ENCODE results near the gene MRPS18B. TPM values are rescaled to one million over a fixed set of nuclear protein-coding genes. Genes with fewer than 3 reads are reported as not detected.
A peak's percentile ranks its signal among the peaks of the same experiment; 100 is the strongest.
"Not testable (repeated sequence)": the region's sequence is repeated elsewhere in the genome, so short reads cannot be mapped to it uniquely, and the experiment has no call there.

The MRPS18B gene
- total RNA-seq, 2 donors from 2014 or later = 27.8 to 29.6 TPM

- DNase-seq (ENCODE audit: low spot score) = no peak
- intact Hi-C loops (cut with DNase I) = loop anchor here in 1 of 2 donors (10.0 kb wide), 1 partner anchor 430 kb away; no protein-coding TSS in a partner anchor
Measured at GRCh38 chr6:30664994-30665767, 47.5 kb downstream of the MRPS18B start.

- intact Hi-C loops (cut with DNase I) = loop anchor here in 1 of 2 donors (10.0 kb wide), 1 partner anchor 429 kb away; no protein-coding TSS in a partner anchor
Measured at GRCh38 chr6:30666300-30666699, 48.7 kb downstream of the MRPS18B start.

GRCh38 chr6:30670760-30671527 is 53.3 kb downstream of the MRPS18B start:
- DNase-seq (ENCODE audit: low spot score) = no peak
- intact Hi-C loops (cut with DNase I) = no loop called here

More at GRCh38 chr6:30666300-30666699, 48.7 kb downstream of the MRPS18B start:
- not testable (repeated sequence) for DNase-seq (ENCODE audit: low spot score)

- peak; percentile 99 for DNase-seq (ENCODE audit: low spot score)
- intact Hi-C loops (cut with DNase I) = no loop called here
Measured at GRCh38 chr6:30672445-30673253, 55.0 kb downstream of the MRPS18B start, which contains the start of gene DHX16. Gene DHX16 (minus strand): TSS chr6:30673006. CDS start chr6:30672841, 165 bp downstream.

Small RNA genes lying within 50 kb of the gene (microRNA-seq; reads per million reads assigned to microRNA genes)
- gene MIR877 (ENCODE audit: borderline microRNAs expressed in 2 of 2) = 55.1 to 76.8 reads per million in 2 donors

Other genes with a start within 250 kb of the MRPS18B start
- gene HLA-E, start 128.3 kb upstream of the MRPS18B start, total RNA-seq = 100 to 1,000 TPM; 304 to 327 TPM
- gene GNL1, start 61.4 kb upstream of the MRPS18B start, total RNA-seq = 10 to 100 TPM; 52.2 to 59.6 TPM
- 1 to 10 TPM; 5.4 to 8.3 TPM for gene PRR3, start 60.5 kb upstream of the MRPS18B start, total RNA-seq
- 10 to 100 TPM; 39.4 to 42.3 TPM for gene ABCF1, start 46.4 kb upstream of the MRPS18B start, total RNA-seq
- 10 to 100 TPM; 35.2 to 50.7 TPM for gene PPP1R10, start 597 bp upstream of the MRPS18B start, total RNA-seq
- 1 to 10 TPM; 5.2 to 7.2 TPM for gene ATAT1, start 9.0 kb downstream of the MRPS18B start, total RNA-seq
- gene C6orf136, start 29.3 kb downstream of the MRPS18B start, total RNA-seq = 10 to 100 TPM in 1 of 2 donors, 1 to 10 TPM in 1; 8.5 to 13.4 TPM
- gene DHX16, start 55.2 kb downstream of the MRPS18B start, total RNA-seq = 10 to 100 TPM; 17.6 to 22.5 TPM
- 100 to 1,000 TPM in 1 of 2 donors, 10 to 100 TPM in 1; 70.0 to 111 TPM for gene PPP1R18, start 68.8 kb downstream of the MRPS18B start, total RNA-seq
- gene NRM, start 73.1 kb downstream of the MRPS18B start, total RNA-seq = 10 to 100 TPM; 14.6 to 15.5 TPM
- 10 to 100 TPM; 24.4 to 25.0 TPM for gene MDC1, start 99.4 kb downstream of the MRPS18B start, total RNA-seq
- gene TUBB, start 102.5 kb downstream of the MRPS18B start, total RNA-seq = 100 to 1,000 TPM; 342 to 378 TPM
- 100 to 1,000 TPM; 150 to 167 TPM for gene FLOT1, start 124.8 kb downstream of the MRPS18B start, total RNA-seq
- gene IER3, start 126.7 kb downstream of the MRPS18B start, total RNA-seq = 10 to 100 TPM; 28.5 to 51.5 TPM

Measured in posterior vena cava (tissue), 2 donors.